T-helper 1 cell treated with Interleukin-12 subunit alpha and Interleukin-12 subunit beta and Interleukin-4 antibody, amounts not matched to agents 30 μg/mL and 1 μg/mL, for 36 hours (primary cell): ENCODE measurements around the gene WNT16.

ENCODE experiments used
- H3K27ac Mint-ChIP-seq: one replicate; pipeline ENCODE4 v1.8.0; 2021; ENCODE audit warnings: mild to moderate bottlenecking, mixed read lengths
- H3K27me3 Mint-ChIP-seq: one replicate; pipeline ENCODE4 v1.8.0; 2021; ENCODE audit warnings: low read depth, mixed read lengths
- H3K36me3 Mint-ChIP-seq: one replicate; pipeline ENCODE4 v1.8.0; 2021; ENCODE audit warnings: low read depth, mixed read lengths
- H3K4me1 Mint-ChIP-seq: one replicate; pipeline ENCODE4 v1.8.0; 2021; ENCODE audit warnings: low read depth, mixed read lengths
- H3K4me3 Mint-ChIP-seq: one replicate; pipeline ENCODE4 v1.8.0; 2021; ENCODE audit warnings: mild to moderate bottlenecking, moderate library complexity, mixed read lengths
- H3K9me3 Mint-ChIP-seq: one replicate; pipeline ENCODE4 v1.8.0; 2021; ENCODE audit warnings: mixed read lengths

Gene WNT16

DNA sequence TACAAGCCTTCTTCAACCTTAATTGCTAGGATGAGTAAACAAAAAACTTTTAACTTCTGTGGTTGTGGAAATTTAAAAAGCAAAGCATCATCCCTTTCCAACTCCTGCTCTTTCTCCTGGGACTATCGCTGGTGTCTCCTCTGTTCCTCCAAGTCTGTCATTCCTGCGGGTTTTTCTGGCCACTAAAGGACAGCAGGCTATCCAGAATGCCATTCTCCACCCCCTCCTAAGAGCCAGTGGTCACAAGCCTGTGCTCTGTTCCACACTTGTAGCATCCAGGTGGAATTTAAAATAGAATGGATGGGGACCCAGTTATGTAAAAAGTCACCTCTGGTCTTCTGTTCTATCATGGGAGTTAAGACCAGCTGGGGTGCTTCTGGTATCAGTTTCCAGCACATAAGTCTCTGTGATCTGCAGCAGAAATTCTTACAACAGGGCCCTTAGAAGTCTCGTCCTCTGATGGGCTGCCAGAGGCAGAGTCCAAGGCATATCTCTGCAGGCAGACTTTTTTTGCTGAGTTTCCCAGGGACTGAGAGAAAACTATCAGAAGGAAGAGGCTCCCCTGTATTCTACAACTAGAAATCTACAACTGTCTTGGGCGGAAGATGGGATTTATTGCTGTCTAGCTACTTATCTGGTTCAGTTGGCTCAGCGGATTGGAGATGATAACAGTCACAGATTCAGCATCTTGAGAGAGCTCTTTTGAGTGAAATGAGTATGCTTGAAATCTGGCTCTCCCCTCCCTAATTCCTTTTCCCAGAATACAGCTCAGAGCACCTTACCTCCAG, 5.1 kb upstream of the WNT16 start:
- Mint-ChIP-seq H3K36me3 (no peaks in the 10 kb centered on the region), H3K4me3 (no peak overlapping the region), H3K27ac (no peak overlapping the region), H3K4me1 (peaks cover 4% of the 10 kb centered on the region), H3K9me3 (no peaks in the 10 kb centered on the region), H3K27me3 (peaks cover 53% of the 10 kb centered on the region)

DNA sequence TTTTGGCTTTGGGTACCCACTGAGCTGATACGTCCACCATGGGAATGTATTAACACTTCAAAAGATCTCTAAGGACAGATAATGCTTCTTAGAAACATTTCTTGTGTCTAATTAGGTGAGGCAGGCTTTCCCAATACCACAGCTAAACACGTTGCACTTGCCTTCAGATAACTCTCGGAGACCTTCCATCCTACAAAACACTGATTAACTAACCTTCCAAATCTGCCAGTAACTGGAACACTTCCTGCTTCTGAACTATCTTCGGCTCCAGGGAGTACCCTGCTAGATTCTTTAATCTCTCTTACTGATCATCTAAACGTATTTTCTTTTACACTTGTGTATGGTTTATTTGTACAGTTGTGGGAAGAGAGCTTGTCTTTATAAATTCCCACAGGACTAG, 1.1 kb upstream of the WNT16 start:
- Mint-ChIP-seq H3K27ac (no peak overlapping the region), H3K27me3 (peaks cover 76% of the 10 kb centered on the region), H3K36me3 (no peaks in the 10 kb centered on the region)

DNA sequence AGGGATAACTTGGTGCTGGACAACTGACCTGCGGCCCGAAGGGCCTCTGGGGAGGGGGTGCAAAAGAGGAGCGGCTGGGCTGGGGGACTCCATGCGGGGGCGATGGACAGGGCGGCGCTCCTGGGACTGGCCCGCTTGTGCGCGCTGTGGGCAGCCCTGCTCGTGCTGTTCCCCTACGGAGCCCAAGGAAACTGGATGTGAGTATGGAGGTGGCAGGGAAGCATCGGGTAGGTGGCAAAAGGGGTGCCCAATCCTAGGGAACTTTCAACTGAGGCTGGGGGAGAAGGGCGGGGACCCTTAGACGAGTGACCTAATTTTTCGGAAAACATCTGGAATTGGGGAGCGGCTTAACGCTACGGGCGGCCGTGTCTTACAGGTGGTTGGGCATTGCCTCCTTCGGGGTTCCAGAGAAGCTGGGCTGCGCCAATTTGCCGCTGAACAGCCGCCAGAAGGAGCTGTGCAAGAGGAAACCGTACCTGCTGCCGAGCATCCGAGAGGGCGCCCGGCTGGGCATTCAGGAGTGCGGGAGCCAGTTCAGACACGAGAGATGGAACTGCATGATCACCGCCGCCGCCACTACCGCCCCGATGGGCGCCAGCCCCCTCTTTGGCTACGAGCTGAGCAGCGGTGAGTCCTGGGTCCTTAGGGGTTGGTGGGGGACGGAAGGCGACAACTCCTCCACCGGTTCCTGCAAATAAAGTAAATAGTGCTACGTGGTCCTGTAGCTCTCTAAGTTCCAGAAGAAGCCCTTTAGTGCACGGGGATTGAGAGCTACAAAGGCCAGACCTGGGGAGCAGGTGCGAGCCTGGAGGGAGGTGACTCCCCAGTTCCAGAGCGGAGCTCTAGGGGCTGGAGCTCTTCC, 622 bp downstream of the WNT16 start:
- H3K27me3 Mint-ChIP-seq: peaks cover 72% of the 10 kb centered on the region
- H3K9me3 Mint-ChIP-seq: no peaks in the 10 kb centered on the region
- H3K4me1 Mint-ChIP-seq: peaks cover 15% of the 10 kb centered on the region
- peak overlapping the region; percentile 59 for H3K4me3 Mint-ChIP-seq
- no peaks in the 10 kb centered on the region for H3K36me3 Mint-ChIP-seq
- H3K27ac Mint-ChIP-seq: no peak overlapping the region

More for the DNA sequence above, 1.1 kb upstream of the WNT16 start:
- H3K4me3 Mint-ChIP-seq: no peak overlapping the region
- peaks cover 15% of the 10 kb centered on the region for H3K4me1 Mint-ChIP-seq
- no peaks in the 10 kb centered on the region for H3K9me3 Mint-ChIP-seq

DNA sequence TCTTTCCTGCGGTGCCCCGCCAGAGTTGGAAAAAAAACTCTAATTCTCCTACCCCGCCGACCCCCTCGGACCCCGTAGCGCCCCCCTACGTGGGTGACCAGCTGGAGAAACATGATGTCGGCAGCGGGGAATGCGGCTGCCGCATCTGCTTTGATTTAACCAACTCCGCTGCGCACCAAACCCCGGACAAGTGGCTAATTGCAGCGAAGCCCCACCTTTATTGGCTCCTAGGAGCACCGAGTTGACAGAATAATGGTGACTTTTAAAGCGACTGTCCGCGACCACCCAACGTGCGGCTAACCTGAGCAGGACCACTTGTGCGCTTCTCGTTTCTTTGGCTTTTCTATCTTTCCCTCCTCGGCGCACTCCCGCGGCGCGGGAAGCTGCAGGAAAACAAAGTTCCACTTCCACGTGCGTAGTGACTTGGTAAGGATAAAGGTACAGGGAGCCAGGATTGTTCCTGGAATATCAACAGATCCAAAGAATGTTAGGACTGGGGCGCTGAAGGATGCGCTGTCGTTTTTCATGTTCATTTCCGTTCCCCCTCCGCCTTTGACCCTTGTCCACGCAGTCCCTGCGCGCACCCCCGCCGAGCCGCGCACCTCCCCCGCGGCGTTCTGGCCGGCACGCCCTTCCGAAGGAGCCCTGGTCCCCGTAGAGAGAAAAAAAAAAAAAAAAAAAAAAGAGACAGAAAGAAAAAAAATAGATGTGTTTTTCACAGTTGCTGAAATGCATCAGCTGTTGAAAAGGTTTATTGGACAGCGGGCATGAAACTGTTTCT, 1.4 kb downstream of the WNT16 start:
- Mint-ChIP-seq H3K4me1 (peaks cover 15% of the 10 kb centered on the region), H3K36me3 (no peaks in the 10 kb centered on the region), H3K4me3 (peak overlapping the region; percentile 59), H3K27ac (no peak overlapping the region), H3K27me3 (peaks cover 73% of the 10 kb centered on the region), H3K9me3 (no peaks in the 10 kb centered on the region)

DNA sequence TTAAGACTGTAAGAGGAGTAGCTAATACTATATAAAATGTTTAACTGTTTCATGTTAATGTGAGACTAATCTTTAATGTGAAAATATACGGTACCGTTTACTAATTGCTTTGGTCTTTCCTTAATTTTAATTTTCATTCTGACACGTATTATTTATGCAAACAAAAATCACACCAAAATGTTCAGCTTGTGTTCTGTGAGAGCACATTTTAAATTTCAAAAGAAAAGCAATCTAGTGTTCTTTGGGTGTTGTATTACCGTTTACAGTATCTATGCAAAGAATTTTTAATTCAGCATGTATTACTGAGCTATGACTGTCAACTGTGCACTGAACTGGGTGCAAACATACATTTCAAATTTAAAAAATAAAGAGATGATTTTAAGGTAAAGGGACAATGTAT, 2.2 kb downstream of the WNT16 start:
- Mint-ChIP-seq H3K4me1 (peaks cover 15% of the 10 kb centered on the region), H3K9me3 (no peaks in the 10 kb centered on the region), H3K36me3 (no peaks in the 10 kb centered on the region), H3K27me3 (peaks cover 77% of the 10 kb centered on the region), H3K27ac (no peak overlapping the region), H3K4me3 (no peak overlapping the region)

DNA sequence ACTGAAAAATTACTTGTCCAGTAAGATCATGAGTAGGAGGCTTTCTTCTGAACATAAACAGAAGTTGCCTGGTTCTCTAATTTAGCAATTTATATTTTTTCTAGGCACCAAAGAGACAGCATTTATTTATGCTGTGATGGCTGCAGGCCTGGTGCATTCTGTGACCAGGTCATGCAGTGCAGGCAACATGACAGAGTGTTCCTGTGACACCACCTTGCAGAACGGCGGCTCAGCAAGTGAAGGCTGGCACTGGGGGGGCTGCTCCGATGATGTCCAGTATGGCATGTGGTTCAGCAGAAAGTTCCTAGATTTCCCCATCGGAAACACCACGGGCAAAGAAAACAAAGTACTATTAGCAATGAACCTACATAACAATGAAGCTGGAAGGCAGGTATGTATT, 2.8 kb downstream of the WNT16 start:
- Mint-ChIP-seq H3K27ac (no peak overlapping the region), H3K9me3 (no peaks in the 10 kb centered on the region)

DNA sequence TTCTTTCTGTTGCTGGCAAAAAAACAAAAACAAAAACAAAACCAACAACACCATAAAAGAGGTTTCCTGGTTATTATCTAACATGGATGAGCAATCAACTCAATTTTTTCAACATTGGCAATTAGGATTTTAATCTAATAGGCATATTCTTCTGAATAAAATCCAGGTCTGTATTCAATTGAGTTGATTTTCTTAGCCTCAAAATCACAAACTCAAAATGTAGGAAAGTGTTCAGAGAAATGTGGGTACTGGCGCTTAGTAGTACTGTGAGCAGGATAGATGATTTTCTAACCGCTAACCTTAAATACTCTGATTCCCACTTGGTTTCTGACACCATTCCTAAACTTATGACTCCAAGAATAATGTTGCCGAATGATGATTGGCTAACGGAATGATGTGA, 5.6 kb downstream of the WNT16 start:
- no peaks in the 10 kb centered on the region for H3K36me3 Mint-ChIP-seq
- H3K27ac Mint-ChIP-seq: no peak overlapping the region
- peaks cover 53% of the 10 kb centered on the region for H3K27me3 Mint-ChIP-seq
- H3K9me3 Mint-ChIP-seq: no peaks in the 10 kb centered on the region
- H3K4me1 Mint-ChIP-seq: peaks cover 5% of the 10 kb centered on the region
- no peak overlapping the region for H3K4me3 Mint-ChIP-seq

More for the DNA sequence above, 2.8 kb downstream of the WNT16 start:
- Mint-ChIP-seq H3K4me1 (peaks cover 15% of the 10 kb centered on the region), H3K4me3 (no peak overlapping the region), H3K27me3 (peaks cover 75% of the 10 kb centered on the region), H3K36me3 (no peaks in the 10 kb centered on the region)

DNA sequence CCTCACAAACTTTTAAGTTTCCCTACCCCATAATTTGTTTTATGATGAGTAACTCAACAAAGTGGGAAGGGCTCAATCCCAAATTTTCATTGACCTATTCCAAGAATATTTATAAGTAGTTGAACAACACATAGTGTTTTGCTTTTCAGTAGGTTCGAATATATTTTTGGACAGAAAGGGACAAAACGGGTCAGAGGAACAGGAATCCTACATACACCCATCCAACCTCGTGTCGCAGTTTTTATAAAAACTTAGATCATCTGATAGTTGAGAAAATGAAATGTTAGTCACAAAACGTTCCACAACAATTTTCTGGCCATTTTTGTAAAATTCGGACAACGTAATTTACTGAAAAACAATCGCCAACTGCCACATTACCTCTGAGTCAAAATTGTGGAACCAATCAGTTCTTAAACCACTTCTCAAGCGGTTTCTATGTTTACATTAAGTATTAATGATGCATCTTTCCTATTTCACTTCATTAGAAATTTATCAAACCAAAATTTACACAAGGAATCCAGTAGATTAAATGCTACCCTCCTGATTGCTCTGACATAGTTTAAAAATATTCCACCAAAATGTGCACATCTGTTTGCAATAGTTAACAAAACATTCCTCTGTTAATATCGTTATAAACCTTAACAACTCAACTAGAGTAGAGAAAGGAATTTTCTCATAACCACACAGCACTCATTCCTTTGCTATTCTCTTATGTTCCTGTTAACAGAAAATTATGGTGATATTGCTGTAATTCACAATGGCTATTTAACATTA, 6.3 kb downstream of the WNT16 start:
- peaks cover 5% of the 10 kb centered on the region for H3K4me1 Mint-ChIP-seq

DNA sequence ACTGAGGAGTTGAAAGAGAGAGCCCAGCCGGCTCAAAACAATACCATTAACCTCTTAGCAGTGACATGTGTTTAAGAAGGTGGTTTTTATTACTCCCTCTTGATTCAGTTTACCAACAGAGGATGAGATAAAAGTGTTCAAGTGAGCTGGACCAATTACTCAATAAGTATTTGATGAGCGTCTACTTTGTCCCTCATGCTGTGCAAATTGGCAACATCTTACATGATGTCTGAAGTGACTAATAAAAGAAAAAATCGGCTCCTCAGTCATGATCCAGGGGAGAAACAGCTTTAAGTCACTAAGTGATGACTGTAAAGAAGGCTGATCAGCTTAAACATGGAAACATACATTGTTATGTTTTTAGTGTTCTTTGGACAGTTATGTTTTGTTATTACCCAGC, 7.8 kb downstream of the WNT16 start:
- H3K27ac Mint-ChIP-seq: no peak overlapping the region
- no peaks in the 10 kb centered on the region for H3K9me3 Mint-ChIP-seq
- H3K4me1 Mint-ChIP-seq: no peaks in the 10 kb centered on the region

More for the DNA sequence above, 6.3 kb downstream of the WNT16 start:
- H3K27ac Mint-ChIP-seq: no peak overlapping the region
- no peak overlapping the region for H3K4me3 Mint-ChIP-seq
- H3K9me3 Mint-ChIP-seq: no peaks in the 10 kb centered on the region
- peaks cover 46% of the 10 kb centered on the region for H3K27me3 Mint-ChIP-seq
- no peaks in the 10 kb centered on the region for H3K36me3 Mint-ChIP-seq

DNA sequence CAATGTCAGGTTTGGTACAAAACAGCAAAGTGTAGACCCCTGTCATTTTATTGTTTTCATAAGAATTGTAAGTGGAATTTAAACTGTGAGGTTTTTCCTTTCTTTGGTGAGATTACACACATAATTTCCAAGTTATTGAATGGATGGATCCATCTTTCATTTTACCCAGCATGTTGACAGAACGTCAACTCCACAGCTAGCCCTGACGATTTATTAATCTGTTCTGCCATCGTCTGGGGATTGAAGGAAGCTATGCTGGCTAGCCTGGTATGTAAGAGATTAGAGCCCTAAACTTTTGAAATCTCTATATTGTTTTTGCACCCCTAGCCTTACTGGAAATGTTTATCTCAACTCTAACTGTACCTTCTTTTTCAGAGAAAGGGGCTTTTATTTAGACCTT, 8.6 kb downstream of the WNT16 start:
- H3K4me1 Mint-ChIP-seq: no peaks in the 10 kb centered on the region
- H3K36me3 Mint-ChIP-seq: peaks cover 6% of the 10 kb centered on the region
- no peak overlapping the region for H3K27ac Mint-ChIP-seq
- H3K9me3 Mint-ChIP-seq: no peaks in the 10 kb centered on the region
- peaks cover 28% of the 10 kb centered on the region for H3K27me3 Mint-ChIP-seq
- no peak overlapping the region for H3K4me3 Mint-ChIP-seq

More for the DNA sequence above, 7.8 kb downstream of the WNT16 start:
- no peaks in the 10 kb centered on the region for H3K36me3 Mint-ChIP-seq
- H3K27me3 Mint-ChIP-seq: peaks cover 31% of the 10 kb centered on the region
- no peak overlapping the region for H3K4me3 Mint-ChIP-seq

DNA sequence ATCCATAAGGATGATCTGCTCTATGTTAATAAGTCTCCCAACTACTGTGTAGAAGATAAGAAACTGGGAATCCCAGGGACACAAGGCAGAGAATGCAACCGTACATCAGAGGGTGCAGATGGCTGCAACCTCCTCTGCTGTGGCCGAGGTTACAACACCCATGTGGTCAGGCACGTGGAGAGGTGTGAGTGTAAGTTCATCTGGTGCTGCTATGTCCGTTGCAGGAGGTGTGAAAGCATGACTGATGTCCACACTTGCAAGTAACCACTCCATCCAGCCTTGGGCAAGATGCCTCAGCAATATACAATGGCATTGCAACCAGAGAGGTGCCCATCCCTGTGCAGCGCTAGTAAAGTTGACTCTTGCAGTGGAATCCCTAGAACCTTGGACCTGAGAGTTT, 10.3 kb downstream of the WNT16 start:
- H3K27me3 Mint-ChIP-seq: peaks cover 25% of the 10 kb centered on the region
- no peaks in the 10 kb centered on the region for H3K4me1 Mint-ChIP-seq
- H3K4me3 Mint-ChIP-seq: no peak overlapping the region
- peaks cover 6% of the 10 kb centered on the region for H3K36me3 Mint-ChIP-seq
- no peak overlapping the region for H3K27ac Mint-ChIP-seq
- no peaks in the 10 kb centered on the region for H3K9me3 Mint-ChIP-seq

DNA sequence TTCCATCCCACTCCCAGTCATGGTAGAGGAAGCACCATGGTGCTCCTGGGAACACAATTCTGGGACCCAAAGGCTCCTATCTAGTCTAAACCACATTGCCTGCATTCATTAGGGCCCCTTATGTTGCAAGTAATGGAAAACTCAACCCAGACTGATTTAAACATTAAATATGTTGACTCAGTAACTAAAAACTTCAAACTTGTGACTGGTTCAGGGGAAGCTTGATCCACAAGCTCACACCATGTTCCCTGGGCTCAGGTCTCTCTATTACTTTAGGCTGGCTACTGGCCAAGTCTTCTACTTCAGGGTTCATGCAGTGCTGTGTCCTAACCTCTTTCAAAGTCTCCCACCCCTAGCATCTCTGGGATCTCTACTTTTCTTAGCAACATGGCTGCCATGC, 13.1 kb downstream of the WNT16 start:
- H3K27me3 Mint-ChIP-seq: no peaks in the 10 kb centered on the region
- no peak overlapping the region for H3K4me3 Mint-ChIP-seq
- no peaks in the 10 kb centered on the region for H3K9me3 Mint-ChIP-seq
- no peaks in the 10 kb centered on the region for H3K4me1 Mint-ChIP-seq
- peaks cover 17% of the 10 kb centered on the region for H3K36me3 Mint-ChIP-seq
- H3K27ac Mint-ChIP-seq: no peak overlapping the region

DNA sequence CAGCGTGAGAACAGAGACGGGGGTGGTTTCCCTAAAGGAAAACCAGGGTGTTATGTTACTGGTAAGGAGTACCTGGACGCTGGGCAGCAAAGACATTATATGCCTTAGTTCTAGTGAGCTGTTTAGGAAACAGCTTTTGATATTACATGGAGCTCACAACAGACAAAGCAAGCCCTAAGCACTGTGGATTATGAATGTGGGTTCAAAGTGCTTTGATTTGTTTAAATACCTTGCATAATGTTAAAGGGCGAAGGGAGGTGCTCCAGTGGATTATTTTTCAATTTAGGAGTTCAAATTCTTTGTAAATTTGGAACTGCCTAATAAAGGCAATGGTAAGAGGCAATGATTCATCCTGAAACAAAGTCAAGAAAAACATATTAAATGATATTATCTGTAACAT, 13.8 kb downstream of the WNT16 start:
- Mint-ChIP-seq H3K4me3 (no peak overlapping the region), H3K27ac (no peak overlapping the region), H3K36me3 (peaks cover 22% of the 10 kb centered on the region), H3K27me3 (no peaks in the 10 kb centered on the region), H3K4me1 (no peaks in the 10 kb centered on the region), H3K9me3 (no peaks in the 10 kb centered on the region)

DNA sequence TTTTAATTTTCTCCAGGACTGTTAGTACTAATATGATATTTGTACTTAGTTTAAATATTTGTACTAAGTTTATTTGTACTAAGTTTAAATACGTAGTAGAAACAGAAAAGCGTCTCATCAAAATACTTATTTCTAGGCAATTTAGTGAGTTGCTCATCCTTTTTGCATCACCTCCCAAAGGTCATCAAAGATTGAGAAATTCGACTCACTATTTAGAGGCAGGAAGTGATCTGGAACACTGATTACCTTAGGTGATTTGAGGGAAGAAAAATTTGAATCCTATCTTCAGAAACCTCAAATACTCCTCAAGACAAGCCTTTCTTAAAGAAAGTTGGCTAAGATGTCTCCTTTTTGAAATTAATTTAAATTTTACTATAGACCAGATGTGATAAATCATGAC, 14.5 kb downstream of the WNT16 start:
- no peaks in the 10 kb centered on the region for H3K27me3 Mint-ChIP-seq
- H3K4me3 Mint-ChIP-seq: no peak overlapping the region
- H3K4me1 Mint-ChIP-seq: no peaks in the 10 kb centered on the region
- no peak overlapping the region for H3K27ac Mint-ChIP-seq
- H3K36me3 Mint-ChIP-seq: peaks cover 22% of the 10 kb centered on the region
- H3K9me3 Mint-ChIP-seq: no peaks in the 10 kb centered on the region
